Measurements from ENCODE around the gene RCCD1.
"Not testable (repeated sequence)": the region's sequence is repeated elsewhere in the genome, so short reads cannot be mapped to it uniquely, and the experiment has no call there.

Gene RCCD1, protein sequence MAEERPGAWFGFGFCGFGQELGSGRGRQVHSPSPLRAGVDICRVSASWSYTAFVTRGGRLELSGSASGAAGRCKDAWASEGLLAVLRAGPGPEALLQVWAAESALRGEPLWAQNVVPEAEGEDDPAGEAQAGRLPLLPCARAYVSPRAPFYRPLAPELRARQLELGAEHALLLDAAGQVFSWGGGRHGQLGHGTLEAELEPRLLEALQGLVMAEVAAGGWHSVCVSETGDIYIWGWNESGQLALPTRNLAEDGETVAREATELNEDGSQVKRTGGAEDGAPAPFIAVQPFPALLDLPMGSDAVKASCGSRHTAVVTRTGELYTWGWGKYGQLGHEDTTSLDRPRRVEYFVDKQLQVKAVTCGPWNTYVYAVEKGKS

DNA sequence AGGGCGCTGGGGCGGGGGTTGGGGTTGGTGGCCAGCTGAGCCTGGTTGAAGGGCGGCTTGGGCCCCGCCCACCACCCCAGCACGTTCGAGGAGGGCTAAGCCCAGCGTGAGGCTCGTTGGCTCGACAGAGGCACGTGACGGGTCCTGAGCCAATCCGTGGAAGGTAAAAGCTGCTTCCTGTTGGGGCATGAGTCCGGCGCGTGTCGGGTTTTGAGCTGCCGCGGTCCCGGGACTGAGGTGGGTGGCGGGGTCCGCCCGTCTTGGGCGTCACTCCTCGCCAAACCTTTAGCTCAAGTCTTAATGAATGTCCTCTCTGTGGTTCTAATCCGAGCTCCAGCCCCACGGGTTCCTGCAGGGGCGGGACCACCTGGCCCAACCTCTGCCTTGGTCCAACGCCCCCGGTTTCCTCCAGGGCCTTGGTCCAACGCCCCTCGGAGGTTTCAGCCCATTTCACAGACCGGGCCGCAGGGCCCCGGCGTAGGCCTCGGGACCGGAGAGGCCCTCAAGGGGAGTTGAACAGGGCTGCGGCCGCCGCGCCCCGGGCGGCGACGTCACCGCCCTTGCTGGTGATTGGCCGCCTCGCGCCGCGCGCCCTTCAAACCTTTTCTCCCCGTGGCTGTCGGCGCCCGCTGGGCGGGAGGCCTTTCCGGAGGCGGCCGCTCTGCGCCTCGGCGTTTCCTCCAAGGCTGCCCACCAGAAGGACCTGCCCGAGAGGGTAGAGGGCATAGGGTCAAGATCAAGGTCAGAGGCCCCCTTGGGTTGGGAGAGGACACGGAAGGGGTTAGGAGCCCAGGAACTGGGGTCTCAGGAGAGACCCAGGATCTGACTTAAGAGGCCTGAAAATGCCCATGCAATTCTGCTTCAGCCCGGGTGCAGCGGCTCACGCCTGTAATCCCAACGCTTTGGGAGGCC is at the start of gene RCCD1:
Gene RCCD1 (plus strand): TSS at position 173 of the 912 bp plus-strand sequence. CDS start 1,851 bp downstream, outside the sequence.
- DNase-seq (ENCODE audit: low read depth in 2 of 2) = peak; percentile 82 to 84

DNA sequence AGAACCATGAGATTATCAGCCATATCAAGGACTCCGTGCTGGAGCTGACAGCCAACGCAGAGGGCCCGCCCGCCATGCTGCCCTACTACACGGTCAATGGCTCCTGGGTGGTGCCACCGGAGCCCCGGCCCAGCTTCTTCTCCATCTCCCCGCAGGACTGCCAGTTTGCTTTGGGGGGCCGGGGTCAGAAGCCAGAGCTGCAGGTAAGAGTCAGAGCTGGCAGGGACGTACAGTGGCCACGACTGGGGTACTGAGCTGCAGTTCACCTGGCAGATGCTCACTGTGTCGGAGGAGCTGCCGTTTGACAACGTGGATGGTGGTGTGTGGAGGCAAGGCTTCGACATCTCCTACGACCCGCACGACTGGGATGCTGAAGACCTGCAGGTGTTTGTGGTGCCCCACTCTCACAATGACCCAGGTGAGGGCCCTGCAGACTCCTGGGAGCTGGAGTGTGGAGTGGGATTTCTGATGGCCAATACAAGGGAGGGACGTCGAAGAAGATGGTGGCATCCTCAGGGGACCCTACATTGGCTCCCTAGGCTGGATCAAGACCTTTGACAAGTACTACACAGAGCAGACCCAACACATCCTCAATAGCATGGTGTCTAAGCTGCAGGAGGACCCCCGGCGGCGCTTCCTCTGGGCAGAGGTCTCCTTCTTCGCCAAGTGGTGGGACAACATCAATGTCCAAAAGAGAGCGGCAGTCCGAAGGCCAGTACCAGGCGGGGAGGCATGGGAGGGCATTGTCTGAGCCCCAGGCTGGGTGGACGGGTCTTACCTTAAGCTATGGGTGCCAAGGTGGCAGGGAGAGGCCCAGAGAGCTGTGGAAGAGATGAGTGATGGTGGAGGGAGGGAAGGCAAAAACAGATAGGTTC is 49.1 kb upstream of the RCCD1 start:
- no peak for DNase-seq (ENCODE audit: low read depth in 2 of 2)

DNA sequence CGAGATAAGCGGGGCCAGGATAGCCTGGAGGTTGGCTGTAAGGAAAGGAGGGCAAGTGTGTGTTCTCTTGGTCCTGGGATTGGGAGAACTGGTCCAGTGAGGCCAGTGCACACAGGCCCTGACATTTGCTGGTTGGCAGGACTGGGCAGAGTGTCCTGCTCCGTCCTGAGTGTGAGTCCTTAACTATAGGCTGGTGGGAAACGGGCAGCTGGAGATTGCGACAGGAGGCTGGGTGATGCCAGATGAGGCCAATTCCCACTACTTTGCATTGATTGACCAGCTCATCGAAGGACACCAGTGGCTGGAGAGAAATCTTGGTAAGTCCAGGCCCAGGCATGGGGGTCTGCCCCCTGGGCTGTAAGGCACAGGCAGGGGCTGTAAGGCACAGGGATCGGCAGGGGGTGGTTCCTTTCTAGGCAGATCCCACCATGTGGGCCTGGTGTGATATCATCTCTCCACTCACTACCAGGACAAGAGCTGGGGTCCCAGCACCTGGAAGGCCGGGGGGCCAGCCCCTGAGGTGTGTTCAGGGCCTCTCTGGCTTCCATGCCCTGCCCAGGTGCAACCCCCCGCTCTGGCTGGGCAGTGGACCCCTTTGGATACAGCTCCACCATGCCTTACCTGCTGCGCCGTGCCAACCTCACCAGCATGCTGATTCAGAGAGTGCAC is 48.4 kb upstream of the RCCD1 start:
- DNase-seq (ENCODE audit: low read depth in 2 of 2) = no peak

DNA sequence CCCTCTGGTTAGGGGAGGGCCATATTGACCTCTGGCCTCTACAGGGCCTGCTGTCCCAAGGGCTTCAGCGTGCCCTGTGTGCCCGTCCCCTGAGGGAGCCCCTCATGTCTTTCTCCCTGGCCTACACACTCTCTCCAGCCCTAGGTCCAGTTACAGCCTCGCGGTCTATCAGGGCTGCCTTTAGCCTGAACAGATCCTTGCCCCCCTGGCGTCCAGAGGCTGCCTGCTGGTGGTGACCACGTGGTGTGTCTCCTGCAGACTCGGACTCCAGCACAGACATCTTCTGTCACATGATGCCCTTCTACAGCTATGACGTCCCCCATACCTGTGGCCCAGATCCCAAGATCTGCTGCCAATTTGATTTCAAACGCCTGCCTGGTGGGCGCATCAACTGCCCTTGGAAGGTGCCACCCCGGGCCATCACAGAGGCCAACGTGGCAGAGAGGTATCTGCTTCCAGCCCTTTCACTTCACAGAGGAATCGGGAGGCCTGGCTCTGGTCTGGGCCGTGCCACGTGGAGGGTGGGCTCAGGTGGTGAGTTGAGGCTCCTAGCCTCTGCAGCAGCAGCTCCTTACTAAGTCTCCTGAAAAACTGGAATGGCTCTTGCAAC is 47.5 kb upstream of the RCCD1 start:
- DNase-seq (ENCODE audit: low read depth in 2 of 2) = no peak

DNA sequence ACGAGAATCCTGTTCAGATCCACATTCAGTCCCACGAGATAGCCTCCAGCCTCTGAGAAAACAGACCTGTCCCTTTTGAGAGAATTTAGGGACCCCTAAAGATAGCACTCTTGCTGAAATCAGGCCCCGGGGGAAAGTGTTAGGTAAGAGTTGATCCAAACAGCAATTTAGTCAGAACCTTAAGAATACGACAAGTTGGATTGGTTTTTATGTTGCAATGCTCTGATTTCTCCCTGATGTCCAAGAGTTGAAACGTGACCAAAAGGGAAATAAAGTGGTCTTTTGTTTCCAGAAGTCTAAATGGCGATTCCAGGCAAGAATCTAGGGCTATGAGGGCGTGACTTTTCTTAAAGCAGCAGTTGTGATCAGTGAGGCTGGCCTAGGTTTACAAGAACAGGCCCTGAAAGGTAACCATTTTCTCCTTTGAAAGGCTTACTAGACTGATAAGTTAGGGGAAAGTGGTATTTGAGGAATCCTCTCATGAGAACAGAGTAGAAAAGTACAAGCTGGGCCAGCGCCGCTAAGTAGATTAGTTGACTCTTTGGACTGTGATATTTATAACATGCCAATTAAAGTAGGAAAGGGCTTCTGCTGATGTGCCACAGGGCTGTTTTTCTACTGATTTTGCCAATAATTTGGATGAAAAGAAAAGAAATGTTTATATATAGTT is 46.7 kb upstream of the RCCD1 start:
- DNase-seq (ENCODE audit: low read depth in 2 of 2) = no peak

DNA sequence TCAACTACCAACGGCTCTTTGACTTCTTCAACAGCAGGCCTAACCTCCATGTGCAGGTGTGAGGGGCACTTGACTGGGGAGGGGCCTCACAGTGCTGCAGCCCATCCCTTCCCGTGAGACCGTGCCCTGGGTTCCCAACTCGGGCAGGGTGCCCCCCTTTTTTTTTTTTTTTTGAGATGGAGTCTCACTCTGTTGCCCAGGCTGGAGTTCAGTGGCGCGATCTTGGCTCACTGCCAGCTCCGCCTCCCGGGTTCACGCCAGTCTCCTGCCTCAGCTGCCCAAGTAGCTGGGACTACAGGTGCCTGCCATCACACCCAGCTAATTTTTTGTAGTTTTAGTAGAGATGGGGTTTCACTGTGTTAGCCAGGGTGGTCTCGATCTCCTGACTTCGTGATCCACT is 45.2 kb upstream of the RCCD1 start:
- DNase-seq (ENCODE audit: low read depth in 2 of 2) = not testable (repeated sequence)

DNA sequence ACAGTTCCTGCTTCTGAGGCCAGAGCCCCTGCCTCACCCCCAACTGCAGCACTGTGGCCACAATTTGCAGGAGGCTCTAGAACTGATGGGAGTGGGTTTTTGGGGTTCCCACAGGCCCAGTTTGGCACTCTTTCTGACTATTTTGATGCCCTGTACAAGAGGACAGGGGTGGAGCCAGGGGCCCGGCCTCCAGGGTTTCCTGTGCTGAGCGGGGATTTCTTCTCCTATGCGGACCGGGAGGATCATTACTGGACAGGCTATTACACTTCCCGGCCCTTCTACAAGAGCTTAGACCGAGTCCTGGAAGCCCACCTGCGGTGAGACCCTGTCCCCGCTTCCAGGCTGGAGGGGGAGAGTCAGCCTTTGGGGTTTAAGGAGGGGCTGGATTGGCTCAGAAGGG is 44.7 kb upstream of the RCCD1 start:
- no peak for DNase-seq (ENCODE audit: low read depth in 2 of 2)

DNA sequence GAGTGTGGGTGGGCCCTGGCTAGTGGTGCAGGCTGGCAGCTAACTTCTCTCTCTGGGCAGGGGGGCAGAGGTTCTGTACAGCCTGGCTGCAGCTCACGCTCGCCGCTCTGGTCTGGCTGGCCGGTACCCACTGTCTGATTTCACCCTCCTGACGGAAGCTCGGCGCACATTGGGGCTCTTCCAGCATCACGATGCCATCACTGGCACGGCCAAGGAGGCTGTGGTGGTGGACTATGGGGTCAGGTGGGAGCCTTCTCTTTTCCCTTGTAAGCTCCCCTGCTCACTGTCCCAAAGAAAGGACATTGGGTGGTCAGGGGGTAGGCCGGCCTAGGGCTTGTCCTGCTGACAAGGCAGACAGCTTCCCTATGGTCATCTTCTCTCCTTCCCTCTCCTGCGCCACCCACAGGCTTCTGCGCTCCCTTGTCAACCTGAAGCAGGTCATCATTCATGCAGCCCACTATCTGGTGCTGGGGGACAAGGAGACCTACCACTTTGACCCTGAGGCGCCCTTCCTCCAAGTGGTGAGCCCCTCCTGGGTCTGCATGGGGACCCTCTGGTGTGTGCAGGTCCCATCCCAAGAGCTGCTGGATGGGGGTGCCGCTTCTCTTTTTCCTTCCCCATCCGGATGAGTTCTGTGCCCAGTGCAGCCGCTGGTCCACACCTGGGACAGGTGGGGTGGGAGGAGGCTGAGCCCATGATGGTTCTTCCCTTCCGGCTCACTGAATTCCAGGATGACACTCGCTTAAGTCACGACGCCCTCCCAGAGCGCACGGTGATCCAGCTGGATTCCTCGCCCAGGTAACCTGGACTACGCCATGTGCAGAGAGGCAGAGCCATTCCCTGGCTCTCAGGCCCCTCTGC is 44.0 kb upstream of the RCCD1 start:
- no peak for DNase-seq (ENCODE audit: low read depth in 2 of 2)

DNA sequence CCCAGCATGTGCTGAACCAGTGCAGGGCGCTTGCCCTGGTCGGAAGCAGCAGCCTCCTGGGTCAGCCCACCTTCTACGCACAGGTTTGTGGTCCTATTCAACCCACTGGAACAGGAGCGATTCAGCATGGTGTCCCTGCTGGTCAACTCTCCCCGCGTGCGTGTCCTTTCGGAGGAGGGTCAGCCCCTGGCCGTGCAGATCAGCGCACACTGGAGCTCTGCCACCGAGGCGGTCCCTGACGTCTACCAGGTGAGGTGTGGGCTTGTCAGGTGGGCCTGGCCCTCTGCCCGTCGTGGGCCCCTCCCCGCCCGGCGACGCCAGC is 43.4 kb upstream of the RCCD1 start:
- DNase-seq (ENCODE audit: low read depth in 2 of 2) = no peak

DNA sequence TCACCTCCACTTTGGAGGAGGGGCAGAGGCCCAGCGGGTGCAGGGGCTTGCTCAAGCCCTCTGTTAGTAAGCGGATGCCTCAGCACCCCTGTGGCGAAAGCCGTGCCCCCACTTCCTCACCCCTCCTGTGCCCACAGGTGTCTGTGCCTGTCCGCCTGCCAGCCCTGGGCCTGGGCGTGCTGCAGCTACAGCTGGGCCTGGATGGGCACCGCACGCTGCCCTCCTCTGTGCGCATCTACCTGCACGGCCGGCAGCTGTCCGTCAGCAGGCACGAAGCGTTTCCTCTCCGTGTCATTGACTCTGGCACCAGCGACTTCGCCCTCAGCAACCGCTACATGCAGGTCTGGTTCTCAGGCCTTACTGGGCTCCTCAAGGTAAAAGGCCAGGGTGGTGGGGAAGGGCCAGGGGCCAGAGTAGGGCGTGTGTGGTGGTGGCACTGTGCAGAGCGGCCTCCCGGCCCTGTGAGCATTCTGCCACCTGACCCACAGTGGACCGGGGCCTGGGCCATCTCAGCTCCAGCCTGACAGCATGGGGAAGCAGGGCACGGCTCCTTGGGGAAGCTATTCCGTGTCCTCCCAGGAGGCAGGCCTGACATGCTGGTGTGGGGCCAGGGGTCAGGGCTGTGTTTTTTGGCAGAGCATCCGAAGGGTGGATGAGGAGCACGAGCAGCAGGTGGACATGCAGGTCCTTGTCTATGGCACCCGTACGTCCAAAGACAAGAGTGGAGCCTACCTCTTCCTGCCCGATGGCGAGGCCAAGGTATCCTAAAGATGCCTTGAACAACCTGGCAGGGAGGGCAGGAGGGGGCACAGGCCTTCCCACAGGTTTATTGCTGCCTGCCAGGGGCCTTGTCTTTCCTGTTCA is 42.5 kb upstream of the RCCD1 start:
- no peak for DNase-seq (ENCODE audit: low read depth in 2 of 2)

DNA sequence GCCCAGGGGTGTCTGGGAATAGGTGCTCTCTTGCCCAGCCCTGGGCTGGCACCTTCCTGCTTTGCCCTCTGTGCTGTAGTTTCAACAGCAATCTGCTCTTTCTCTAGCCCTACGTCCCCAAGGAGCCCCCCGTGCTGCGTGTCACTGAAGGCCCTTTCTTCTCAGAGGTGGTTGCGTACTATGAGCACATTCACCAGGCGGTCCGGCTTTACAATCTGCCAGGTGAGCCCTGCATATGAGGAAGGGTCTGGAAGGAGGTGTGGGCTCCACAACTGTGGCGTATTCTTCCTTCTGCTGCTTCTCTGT is 42.0 kb upstream of the RCCD1 start:
- no peak for DNase-seq (ENCODE audit: low read depth in 2 of 2)

DNA sequence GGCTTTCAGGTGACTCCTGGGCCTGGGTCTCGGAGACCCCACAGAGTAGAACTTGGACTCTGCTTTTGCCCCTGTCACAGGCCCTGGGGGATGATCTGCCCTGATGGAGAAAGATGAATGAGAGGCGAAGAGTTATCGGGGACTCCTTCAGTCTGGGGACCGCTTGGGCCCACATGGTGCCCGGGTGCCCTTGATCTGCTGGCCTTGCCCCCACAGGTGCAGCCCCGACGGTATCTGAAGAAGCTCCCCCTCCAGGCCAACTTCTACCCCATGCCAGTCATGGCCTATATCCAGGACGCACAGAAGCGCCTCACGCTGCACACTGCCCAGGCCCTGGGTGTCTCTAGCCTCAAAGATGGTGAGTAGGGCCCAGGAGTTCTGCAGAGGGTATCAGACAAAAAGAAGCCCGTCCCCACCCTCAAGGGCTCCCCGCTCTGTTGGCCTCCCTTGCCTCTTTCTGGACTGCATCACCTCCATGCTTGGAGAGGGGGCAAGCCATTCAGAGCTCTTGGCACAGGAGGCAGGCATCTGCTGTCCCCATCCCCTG is 41.2 kb upstream of the RCCD1 start:
- DNase-seq (ENCODE audit: low read depth in 2 of 2) = no peak

DNA sequence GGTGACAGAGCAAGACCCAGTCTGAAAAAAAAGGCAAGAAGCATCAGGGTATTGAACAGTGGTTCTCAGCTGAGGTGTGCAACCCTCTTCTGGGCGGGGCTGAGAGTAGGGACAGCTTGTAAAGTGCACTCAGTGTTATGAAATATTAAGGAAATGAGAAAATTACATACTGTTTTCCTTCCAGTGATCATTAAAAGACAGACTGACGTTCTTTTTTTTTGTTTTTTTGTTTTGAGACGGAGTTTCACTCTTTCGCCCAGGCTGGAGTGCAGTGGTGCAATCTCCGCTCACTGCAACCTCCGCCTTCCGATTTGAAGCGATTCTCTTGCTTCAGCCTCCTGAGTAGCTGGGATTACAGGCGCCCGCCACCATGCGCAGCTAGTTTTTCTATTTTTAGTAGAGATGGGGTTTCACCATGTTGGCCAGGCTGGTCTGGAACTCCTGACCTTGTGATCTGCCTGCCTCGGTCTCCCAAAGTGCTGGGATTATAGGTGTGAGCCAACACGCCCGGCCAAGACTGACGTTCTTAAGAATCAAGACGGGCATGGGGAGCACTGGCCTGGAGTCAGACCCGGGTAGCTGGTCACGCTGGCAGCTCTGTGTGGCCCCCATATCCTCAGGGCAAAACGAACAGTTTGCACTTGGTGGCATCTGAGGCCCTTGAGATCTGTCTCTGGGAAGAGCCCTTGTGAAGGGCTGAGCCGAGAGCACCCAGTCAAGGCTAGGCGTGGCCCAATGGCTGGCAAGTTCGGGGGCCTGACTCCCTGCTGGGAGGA is 40.2 kb upstream of the RCCD1 start:
- no peak for DNase-seq (ENCODE audit: low read depth in 2 of 2)

DNA sequence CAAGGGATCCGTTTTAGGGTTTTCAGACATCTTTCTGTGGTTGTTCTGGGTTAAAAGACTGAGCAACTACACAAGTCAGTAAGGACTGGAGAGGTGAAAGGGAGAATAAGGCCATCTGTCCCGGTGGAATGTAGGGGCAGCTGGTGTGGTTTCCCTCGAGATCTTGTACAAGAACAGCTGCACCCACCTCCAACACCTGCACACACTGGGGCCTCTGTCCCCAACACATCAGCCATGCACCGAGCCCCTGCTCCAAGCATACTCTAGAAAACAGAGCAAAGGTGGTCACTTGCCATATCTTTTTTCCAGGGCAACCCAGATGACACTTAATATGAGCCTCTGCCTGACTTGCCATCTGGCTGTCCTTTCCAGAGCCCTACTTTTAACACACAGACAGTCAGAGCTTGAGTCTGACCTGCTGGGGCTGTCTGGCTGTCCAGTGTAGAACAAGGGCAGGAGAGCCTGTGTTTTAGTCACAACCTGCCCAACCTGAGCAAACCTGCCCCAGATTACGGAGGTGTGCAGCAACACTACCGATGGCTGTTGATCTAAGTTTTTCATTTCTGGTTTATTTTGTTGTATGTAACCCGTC is 39.4 kb upstream of the RCCD1 start:
- no peak for DNase-seq (ENCODE audit: low read depth in 2 of 2)

DNA sequence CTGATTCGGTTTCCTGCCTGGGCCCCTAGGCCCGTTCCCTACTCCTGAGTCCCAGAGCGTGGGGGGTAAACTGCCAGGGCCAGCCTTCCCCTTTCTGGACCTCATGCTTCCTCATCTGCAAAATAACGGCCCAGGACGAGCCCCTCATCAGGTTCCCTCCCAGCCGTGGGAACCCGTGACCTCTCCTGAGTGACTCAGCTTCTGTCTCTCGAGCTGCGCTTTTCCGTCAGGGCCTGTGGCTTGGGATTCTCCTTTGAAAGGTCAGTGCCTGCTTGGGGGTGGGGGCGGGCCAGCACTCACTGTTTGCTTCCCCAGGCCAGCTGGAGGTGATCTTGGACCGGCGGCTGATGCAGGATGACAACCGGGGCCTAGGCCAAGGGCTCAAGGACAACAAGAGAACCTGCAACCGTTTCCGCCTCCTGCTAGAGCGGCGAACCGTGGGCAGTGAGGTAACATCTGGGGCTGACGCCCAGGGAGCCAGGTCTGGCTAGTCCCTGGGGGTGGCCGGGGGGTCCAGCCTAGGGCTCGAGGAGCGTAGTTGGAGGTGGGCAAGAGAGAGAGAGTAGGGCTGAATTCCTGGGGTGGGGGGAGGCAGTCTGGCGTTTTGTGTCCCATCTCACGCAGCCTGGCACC is 38.8 kb upstream of the RCCD1 start:
- no peak for DNase-seq (ENCODE audit: low read depth in 2 of 2)

DNA sequence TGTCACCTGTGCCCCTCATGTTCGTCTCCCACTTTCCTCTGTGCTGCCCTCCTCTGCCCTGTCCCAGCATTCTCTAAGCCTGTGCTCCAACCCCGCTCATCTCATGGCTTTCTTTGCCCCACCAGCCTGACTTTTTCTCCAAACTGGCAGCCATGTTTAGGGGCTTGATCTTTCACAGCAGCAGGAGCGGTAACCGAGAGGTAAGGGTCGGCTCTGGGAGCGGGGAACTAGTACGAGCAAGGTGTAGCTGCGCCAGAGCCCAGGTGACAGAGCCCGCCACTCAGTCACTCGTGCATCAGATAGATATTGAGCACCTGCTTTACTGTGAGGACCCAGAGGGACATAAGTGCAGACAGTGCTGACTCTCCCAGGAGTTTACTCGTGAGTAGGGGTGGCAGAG is 38.2 kb upstream of the RCCD1 start:
- no peak for DNase-seq (ENCODE audit: low read depth in 2 of 2)

DNA sequence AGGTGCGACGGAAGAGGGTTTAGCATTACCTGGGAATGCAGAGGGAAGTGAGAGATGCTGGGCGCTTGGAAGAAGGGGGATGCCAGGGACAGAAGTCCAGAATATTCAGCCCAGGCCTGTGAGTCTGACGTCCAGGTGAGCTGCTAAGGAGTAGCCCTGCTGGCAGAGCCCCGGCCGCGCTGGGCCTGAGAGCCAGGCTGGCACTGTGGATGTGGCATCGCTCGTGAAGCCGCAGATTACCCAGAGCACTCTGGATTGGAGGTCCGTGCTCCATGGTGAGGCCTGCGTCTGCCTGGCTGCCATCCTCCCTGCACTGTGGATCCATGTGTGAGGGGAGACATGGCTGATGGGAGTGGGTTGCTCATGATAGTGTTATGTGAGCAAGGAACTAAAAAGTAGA is 37.1 kb upstream of the RCCD1 start:
- DNase-seq (ENCODE audit: low read depth in 2 of 2) = no peak
